HCT116 (cell line): ENCODE results near the gene CD28.

ENCODE experiments used
- ATF3 ChIP-seq: IDR thresholded peaks from 2 replicates; pipeline ENCODE4 v1.6.1; 2012
- CEBPB ChIP-seq: IDR thresholded peaks from 2 replicates; pipeline ENCODE4 v1.6.1; 2012; ENCODE audit warnings: low read depth
- CTCF ChIP-seq, 3 experiments: fragments of 200-600 bp in 1 of 3; sonication (generic) in 1 of 3; IDR thresholded peaks in 2 of 3; conservative IDR thresholded peaks in 1 of 3; 2 replicates each; pipeline ENCODE4 v1.5.1; 2012 to 2017; ENCODE audit warnings: low read depth in 2 of 3, low read length in 2 of 3, antibody characterized with exemption in 1 of 3, borderline replicate concordance in 1 of 3, control low read depth in 1 of 3, mild to moderate bottlenecking in 1 of 3, mixed read lengths in 1 of 3, mixed run types in 1 of 3, moderate library complexity in 1 of 3; ENCODE audit not compliant: insufficient read depth in 1 of 3
- EZH2 ChIP-seq: fragments of 200-600 bp; sonication (generic); IDR thresholded peaks from 2 replicates; pipeline ENCODE4 v1.6.1; 2017; ENCODE audit warnings: antibody characterized with exemption, mixed run types
- EZH2phosphoT487 ChIP-seq: fragments of 200-600 bp; IDR thresholded peaks from 2 replicates; pipeline ENCODE4 v1.6.1; 2018; ENCODE audit warnings: antibody characterized with exemption, borderline replicate concordance
- MAX ChIP-seq: IDR thresholded peaks from 2 replicates; pipeline ENCODE4 v1.6.1; 2012
- POLR2A ChIP-seq: IDR thresholded peaks from 2 replicates; pipeline ENCODE4 v1.7.0; 2011; ENCODE audit warnings: borderline replicate concordance; ENCODE audit not compliant: insufficient read depth, insufficient read length; ENCODE audit errors: extremely low read depth
- POLR2AphosphoS5 ChIP-seq: IDR thresholded peaks from 2 replicates; pipeline ENCODE4 v1.6.1; 2011; ENCODE audit warnings: mild to moderate bottlenecking, low read depth, low read length, moderate library complexity
- RAD21 ChIP-seq: IDR thresholded peaks from 2 replicates; pipeline ENCODE4 v1.6.1; 2012; ENCODE audit warnings: low read depth, mild to moderate bottlenecking
- REST ChIP-seq: IDR thresholded peaks from 2 replicates; pipeline ENCODE4 v1.6.1; 2012; ENCODE audit warnings: low read depth
- SP1 ChIP-seq: IDR thresholded peaks from 2 replicates; pipeline ENCODE4 v1.6.1; 2012; ENCODE audit warnings: low read depth
- TCF7L2 ChIP-seq: IDR thresholded peaks from 2 replicates; pipeline ENCODE4 v1.7.0; 2011; ENCODE audit warnings: borderline replicate concordance, inconsistent platforms; ENCODE audit not compliant: insufficient read depth, insufficient read length; ENCODE audit errors: extremely low read depth
- ZNF274 ChIP-seq: fragments of 200-500 bp; sonication (Bioruptor generic); IDR thresholded peaks from 2 replicates; pipeline ENCODE4 v1.6.1; 2014; ENCODE audit warnings: mild to moderate bottlenecking, low read depth, low read length, inconsistent platforms
- TF ChIP-seq, protein P1 (sequence below): IDR thresholded peaks from 2 replicates; pipeline ENCODE4 v1.6.1; 2011; ENCODE audit warnings: mild to moderate bottlenecking, low read length, moderate library complexity; ENCODE audit not compliant: insufficient replicate concordance; ENCODE audit errors: extremely low read depth

DNA sequence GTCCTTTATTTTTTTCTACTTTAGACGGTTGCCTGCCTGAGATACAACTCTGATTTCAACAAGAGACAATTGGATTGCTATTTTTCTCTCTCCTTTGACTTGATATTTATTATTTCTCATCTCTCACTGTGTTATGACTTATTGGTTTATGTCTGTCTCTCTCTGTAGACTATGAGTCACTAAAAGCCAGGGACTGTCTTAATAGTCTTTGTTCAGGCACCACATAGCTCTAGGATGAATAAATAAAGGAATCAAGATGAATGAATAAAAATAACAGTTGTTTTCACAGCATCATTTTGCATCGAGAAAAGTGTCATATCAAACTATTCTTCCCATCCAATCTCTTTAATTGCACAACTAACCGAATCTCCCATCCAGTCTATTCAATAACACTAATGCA, 31.4 kb upstream of the CD28 start:
- TF ChIP-seq, protein P1, sequence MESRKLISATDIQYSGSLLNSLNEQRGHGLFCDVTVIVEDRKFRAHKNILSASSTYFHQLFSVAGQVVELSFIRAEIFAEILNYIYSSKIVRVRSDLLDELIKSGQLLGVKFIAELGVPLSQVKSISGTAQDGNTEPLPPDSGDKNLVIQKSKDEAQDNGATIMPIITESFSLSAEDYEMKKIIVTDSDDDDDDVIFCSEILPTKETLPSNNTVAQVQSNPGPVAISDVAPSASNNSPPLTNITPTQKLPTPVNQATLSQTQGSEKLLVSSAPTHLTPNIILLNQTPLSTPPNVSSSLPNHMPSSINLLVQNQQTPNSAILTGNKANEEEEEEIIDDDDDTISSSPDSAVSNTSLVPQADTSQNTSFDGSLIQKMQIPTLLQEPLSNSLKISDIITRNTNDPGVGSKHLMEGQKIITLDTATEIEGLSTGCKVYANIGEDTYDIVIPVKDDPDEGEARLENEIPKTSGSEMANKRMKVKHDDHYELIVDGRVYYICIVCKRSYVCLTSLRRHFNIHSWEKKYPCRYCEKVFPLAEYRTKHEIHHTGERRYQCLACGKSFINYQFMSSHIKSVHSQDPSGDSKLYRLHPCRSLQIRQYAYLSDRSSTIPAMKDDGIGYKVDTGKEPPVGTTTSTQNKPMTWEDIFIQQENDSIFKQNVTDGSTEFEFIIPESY, result no peak
- TF ChIP-seq CTCF (IDR thresholded peaks at IDR 0.05 in 2 of 3, conservative IDR thresholded peaks at IDR 0.05 in 1 of 3; ENCODE audit: borderline replicate concordance in 1 of 3, insufficient read depth in 1 of 3, low read depth in 2 of 3, low read length in 2 of 3) (no peak), EZH2phosphoT487 (no peak), ATF3 (no peak), POLR2A (no peak), SP1 (no peak), MAX (no peak), EZH2 (no peak), POLR2AphosphoS5 (no peak), RAD21 (no peak), REST (no peak), CEBPB (no peak), ZNF274 (no peak), TCF7L2 (no peak)
